K562 (cell line): ENCODE measurements around the gene NUDT21.

Experiments
- CTCF ChIP-seq, 3 experiments: IDR thresholded peaks in 2 of 3; conservative IDR thresholded peaks in 1 of 3; 2 replicates each; pipeline ENCODE4 v1.5.1; 2011 to 2012; ENCODE audit warnings: low read length in 3 of 3, mild to moderate bottlenecking in 3 of 3, control low read depth in 2 of 3, improper control_type of control experiment in 1 of 3, inconsistent platforms in 1 of 3, low read depth in 1 of 3, mixed read lengths in 1 of 3, moderate library complexity in 1 of 3; ENCODE audit not compliant: insufficient read depth in 2 of 3
- HNRNPUL1 ChIP-seq: fragments of 200-400 bp; formaldehyde crosslinking; IDR thresholded peaks from 2 replicates; pipeline ENCODE4 v1.6.1; 2017; ENCODE audit warnings: low read length
- IRF2 ChIP-seq: sonication (generic); formaldehyde crosslinking; IDR thresholded peaks from 2 replicates; pipeline ENCODE4 v1.8.1; 2022; ENCODE audit warnings: mild to moderate bottlenecking, missing genetic modification reagents
- MAZ ChIP-seq, 2 experiments: fragments of 450-650 bp in 1 of 2; sonication (generic) in 1 of 2; formaldehyde crosslinking; IDR thresholded peaks in 1 of 2; conservative IDR thresholded peaks in 1 of 2; 2 replicates each; pipeline versions ENCODE4 v1.4.0 to v1.5.0; 2020; ENCODE audit warnings: mild to moderate bottlenecking in 1 of 2, missing genetic modification reagents in 1 of 2
- NFE2L1 ChIP-seq: fragments of 450-650 bp; IDR thresholded peaks from 2 replicates; pipeline ENCODE4 v1.6.1; 2016; ENCODE audit warnings: missing genetic modification characterization, low read depth, mild to moderate bottlenecking, missing compliant biosample characterization, moderate library complexity, borderline replicate concordance
- NR2F6 ChIP-seq: fragments of 450-650 bp; formaldehyde crosslinking; IDR thresholded peaks from 2 replicates; pipeline ENCODE4 v1.4.0; 2020; ENCODE audit warnings: mild to moderate bottlenecking
- RBM22 ChIP-seq: fragments of 200-400 bp; formaldehyde crosslinking; IDR thresholded peaks from 2 replicates; pipeline ENCODE4 v1.6.1; 2018; ENCODE audit warnings: low read length, low read depth; ENCODE audit not compliant: poor library complexity, severe bottlenecking
- SIN3A ChIP-seq, 2 experiments: fragments of 150-350 bp in 1 of 2; IDR thresholded peaks; 2 replicates each; pipeline ENCODE4 v1.6.1; 2011 to 2016; ENCODE audit warnings: borderline replicate concordance in 2 of 2, low read depth in 2 of 2, low read length in 2 of 2, mild to moderate bottlenecking in 2 of 2, moderate library complexity in 2 of 2; ENCODE audit not compliant: control insufficient read depth in 1 of 2
- YY1 ChIP-seq, 3 experiments: IDR thresholded peaks; 2 replicates each; pipeline ENCODE4 v1.6.1; 2011; ENCODE audit warnings: low read length in 2 of 3, mild to moderate bottlenecking in 2 of 3, moderate library complexity in 2 of 3, borderline replicate concordance in 1 of 3, control low read depth in 1 of 3, low read depth in 1 of 3; ENCODE audit not compliant: insufficient read depth in 3 of 3, insufficient replicate concordance in 2 of 3, control insufficient read depth in 1 of 3, insufficient read length in 1 of 3; ENCODE audit errors: extremely low read depth in 1 of 3
- ZC3H4 ChIP-seq: sonication (generic); formaldehyde crosslinking; IDR thresholded peaks from 2 replicates; pipeline ENCODE4 v1.9.0; 2021; ENCODE audit warnings: missing genetic modification reagents, borderline replicate concordance
- ZNF76 ChIP-seq: fragments of 250-450 bp; sonication (Bioruptor Pico); IDR thresholded peaks from 2 replicates; pipeline ENCODE4 v1.4.0; 2020; ENCODE audit warnings: mild to moderate bottlenecking, moderate library complexity, borderline replicate concordance
- TF ChIP-seq, protein P1 (sequence below): fragments of 450-650 bp; formaldehyde crosslinking; IDR thresholded peaks from 2 replicates; pipeline ENCODE4 v1.4.0; 2020; ENCODE audit warnings: mild to moderate bottlenecking, mixed read lengths
- TF ChIP-seq, protein P2 (sequence below), 2 experiments: fragments of 450-650 bp; IDR thresholded peaks; 2 replicates each; pipeline ENCODE4 v1.6.1; 2018; ENCODE audit warnings: mild to moderate bottlenecking in 2 of 2, low read depth in 1 of 2; ENCODE audit not compliant: partially characterized antibody in 2 of 2
- TF ChIP-seq, protein P3 (sequence below): fragments of 250-450 bp; sonication (Bioruptor Pico); IDR thresholded peaks from 2 replicates; pipeline ENCODE4 v1.6.1; 2021; ENCODE audit warnings: mild to moderate bottlenecking

DNA sequence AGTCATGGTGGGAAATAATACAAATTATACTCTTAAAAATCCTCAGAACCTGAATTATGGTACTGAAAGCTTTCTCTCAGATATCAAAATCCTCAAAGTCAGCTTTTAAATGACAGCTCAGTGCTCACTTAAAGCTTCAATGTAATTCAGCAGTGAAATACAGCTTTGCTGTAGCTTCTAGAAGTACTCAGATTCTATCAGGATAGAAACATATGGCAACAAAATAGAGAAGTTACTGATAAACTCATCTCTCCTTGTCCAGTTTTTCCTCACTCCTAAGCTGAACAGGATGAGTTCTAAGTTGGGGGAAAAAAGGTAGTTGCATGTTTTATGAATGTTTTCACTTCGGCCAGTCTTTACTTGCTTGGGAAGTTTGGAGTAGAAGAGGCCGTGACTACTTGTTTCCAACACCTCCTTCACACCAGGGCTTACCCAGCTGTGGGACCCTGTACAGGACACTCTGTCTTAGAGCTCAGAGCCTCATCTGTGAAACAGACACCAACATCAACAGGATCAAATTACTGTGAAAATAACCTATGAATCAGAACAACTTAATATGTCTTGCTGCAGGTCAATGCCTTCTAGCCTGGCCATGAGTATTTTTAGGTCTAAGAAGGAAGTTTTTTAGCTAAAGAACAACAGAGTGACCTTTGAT lies 30.5 kb upstream of the NUDT21 start:
- TF ChIP-seq ZNF76 (CRISPR knock-in tag) (no peak), YY1 (IDR thresholded peaks at IDR 0.05; ENCODE audit: borderline replicate concordance in 1 of 3, control insufficient read depth in 1 of 3, extremely low read depth in 1 of 3, insufficient read depth in 3 of 3, insufficient read length in 1 of 3, insufficient replicate concordance in 2 of 3, low read depth in 1 of 3, low read length in 2 of 3) (no peak), NR2F6 (CRISPR knock-in tag) (no peak), NFE2L1 (tag) (no peak), SIN3A (IDR thresholded peaks at IDR 0.05; ENCODE audit: borderline replicate concordance in 2 of 2, control insufficient read depth in 1 of 2, low read depth in 2 of 2, low read length in 2 of 2) (no peak), CTCF (IDR thresholded peaks at IDR 0.05 in 2 of 3, conservative IDR thresholded peaks at IDR 0.05 in 1 of 3; ENCODE audit: insufficient read depth in 2 of 3, low read depth in 1 of 3, low read length in 3 of 3) (no peak), HNRNPUL1 (no peak), ZC3H4 (CRISPR knock-in tag) (no peak), MAZ (CRISPR knock-in tag; conservative IDR thresholded peaks at IDR 0.05 in 1 of 2, IDR thresholded peaks at IDR 0.05 in 1 of 2) (no peak), IRF2 (CRISPR knock-in tag) (no peak), RBM22 (no peak)
- TF ChIP-seq, protein P1, sequence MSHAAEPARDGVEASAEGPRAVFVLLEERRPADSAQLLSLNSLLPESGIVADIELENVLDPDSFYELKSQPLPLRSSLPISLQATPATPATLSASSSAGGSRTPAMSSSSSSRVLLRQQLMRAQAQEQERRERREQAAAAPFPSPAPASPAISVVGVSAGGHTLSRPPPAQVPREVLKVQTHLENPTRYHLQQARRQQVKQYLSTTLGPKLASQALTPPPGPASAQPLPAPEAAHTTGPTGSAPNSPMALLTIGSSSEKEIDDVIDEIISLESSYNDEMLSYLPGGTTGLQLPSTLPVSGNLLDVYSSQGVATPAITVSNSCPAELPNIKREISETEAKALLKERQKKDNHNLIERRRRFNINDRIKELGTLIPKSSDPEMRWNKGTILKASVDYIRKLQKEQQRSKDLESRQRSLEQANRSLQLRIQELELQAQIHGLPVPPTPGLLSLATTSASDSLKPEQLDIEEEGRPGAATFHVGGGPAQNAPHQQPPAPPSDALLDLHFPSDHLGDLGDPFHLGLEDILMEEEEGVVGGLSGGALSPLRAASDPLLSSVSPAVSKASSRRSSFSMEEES (CRISPR knock-in tag) = no peak
- TF ChIP-seq, protein P2, sequence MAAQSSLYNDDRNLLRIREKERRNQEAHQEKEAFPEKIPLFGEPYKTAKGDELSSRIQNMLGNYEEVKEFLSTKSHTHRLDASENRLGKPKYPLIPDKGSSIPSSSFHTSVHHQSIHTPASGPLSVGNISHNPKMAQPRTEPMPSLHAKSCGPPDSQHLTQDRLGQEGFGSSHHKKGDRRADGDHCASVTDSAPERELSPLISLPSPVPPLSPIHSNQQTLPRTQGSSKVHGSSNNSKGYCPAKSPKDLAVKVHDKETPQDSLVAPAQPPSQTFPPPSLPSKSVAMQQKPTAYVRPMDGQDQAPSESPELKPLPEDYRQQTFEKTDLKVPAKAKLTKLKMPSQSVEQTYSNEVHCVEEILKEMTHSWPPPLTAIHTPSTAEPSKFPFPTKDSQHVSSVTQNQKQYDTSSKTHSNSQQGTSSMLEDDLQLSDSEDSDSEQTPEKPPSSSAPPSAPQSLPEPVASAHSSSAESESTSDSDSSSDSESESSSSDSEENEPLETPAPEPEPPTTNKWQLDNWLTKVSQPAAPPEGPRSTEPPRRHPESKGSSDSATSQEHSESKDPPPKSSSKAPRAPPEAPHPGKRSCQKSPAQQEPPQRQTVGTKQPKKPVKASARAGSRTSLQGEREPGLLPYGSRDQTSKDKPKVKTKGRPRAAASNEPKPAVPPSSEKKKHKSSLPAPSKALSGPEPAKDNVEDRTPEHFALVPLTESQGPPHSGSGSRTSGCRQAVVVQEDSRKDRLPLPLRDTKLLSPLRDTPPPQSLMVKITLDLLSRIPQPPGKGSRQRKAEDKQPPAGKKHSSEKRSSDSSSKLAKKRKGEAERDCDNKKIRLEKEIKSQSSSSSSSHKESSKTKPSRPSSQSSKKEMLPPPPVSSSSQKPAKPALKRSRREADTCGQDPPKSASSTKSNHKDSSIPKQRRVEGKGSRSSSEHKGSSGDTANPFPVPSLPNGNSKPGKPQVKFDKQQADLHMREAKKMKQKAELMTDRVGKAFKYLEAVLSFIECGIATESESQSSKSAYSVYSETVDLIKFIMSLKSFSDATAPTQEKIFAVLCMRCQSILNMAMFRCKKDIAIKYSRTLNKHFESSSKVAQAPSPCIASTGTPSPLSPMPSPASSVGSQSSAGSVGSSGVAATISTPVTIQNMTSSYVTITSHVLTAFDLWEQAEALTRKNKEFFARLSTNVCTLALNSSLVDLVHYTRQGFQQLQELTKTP (IDR thresholded peaks at IDR 0.05; ENCODE audit: low read depth in 1 of 2, partially characterized antibody in 2 of 2) = no peak
- TF ChIP-seq, protein P3, sequence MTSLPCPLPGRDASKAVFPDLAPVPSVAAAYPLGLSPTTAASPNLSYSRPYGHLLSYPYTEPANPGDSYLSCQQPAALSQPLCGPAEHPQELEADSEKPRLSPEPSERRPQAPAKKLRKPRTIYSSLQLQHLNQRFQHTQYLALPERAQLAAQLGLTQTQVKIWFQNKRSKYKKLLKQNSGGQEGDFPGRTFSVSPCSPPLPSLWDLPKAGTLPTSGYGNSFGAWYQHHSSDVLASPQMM (CRISPR knock-in tag) = no peak
